Activated T-cell treated with anti-CD3 and anti-CD28 coated beads, Interleukin-2, amount 50 U/mL, for 72 hours (primary cell): ENCODE measurements around the gene GPS1. TPM values are rescaled to one million over a fixed set of nuclear protein-coding genes. Genes with fewer than 3 reads are reported as not detected.

Experiments used
- ATAC-seq, 2 donors: fragments of 150-1000 bp; cut with Tn5 transposase; replicated peaks in 1 of 2; 2 replicates each; pipeline ENCODE4 v1.10.0; 2021; ENCODE audit warnings: moderate library complexity in 2 of 2, mild to moderate bottlenecking in 1 of 2
- DNase-seq, 2 donors: peaks; one replicate each; pipeline ENCODE4 v3.0.0; 2021 to 2022; ENCODE audit warnings: mixed read lengths in 1 of 2
- H3K27ac Mint-ChIP-seq: one replicate; pipeline ENCODE4 v1.8.0; 2022; ENCODE audit warnings: mild to moderate bottlenecking, moderate library complexity, mixed read lengths
- H3K27me3 Mint-ChIP-seq: one replicate; pipeline ENCODE4 v1.8.0; 2022; ENCODE audit warnings: low read depth, mixed read lengths
- H3K36me3 Mint-ChIP-seq, 2 donors: one replicate each; pipeline ENCODE4 v1.8.0; 2022; ENCODE audit warnings: mixed read lengths in 2 of 2, mild to moderate bottlenecking in 1 of 2; ENCODE audit not compliant: insufficient read depth in 2 of 2
- H3K4me1 Mint-ChIP-seq: one replicate; pipeline ENCODE4 v1.8.0; 2022; ENCODE audit warnings: low read depth, mixed read lengths
- H3K4me3 Mint-ChIP-seq, 2 donors: one replicate each; pipeline ENCODE4 v1.8.0; 2022; ENCODE audit warnings: mild to moderate bottlenecking in 2 of 2, mixed read lengths in 2 of 2, moderate library complexity in 2 of 2
- H3K9me3 Mint-ChIP-seq, 2 donors: one replicate each; pipeline ENCODE4 v1.8.0; 2022; ENCODE audit warnings: mixed read lengths in 2 of 2
- total RNA-seq, 2 donors: library from RNA; stranded (reverse); gene quantifications; one replicate each; pipeline ENCODE4 v1.2.3, GENCODE V29; 2022

Gene GPS1
- total RNA-seq, 2 donors from 2014 or later = 55.1 to 73.5 TPM

- no peaks in the 10 kb centered on the region for H3K36me3 Mint-ChIP-seq
- H3K9me3 Mint-ChIP-seq = no peaks in the 10 kb centered on the region
- no peak for ATAC-seq
- no peak for DNase-seq
- H3K4me3 Mint-ChIP-seq = peak overlapping the region; percentile 88 to 94
- H3K27me3 Mint-ChIP-seq = no peaks in the 10 kb centered on the region
- H3K4me1 Mint-ChIP-seq = peaks cover 35% of the 10 kb centered on the region
- no peak overlapping the region for H3K27ac Mint-ChIP-seq
Measured at GRCh38 chr17:82104797-82105416, 53.2 kb downstream of the GPS1 start.

- H3K36me3 Mint-ChIP-seq = no peaks in the 10 kb centered on the region
- H3K4me3 Mint-ChIP-seq = peak overlapping the region; percentile 88 to 94
- peaks cover 37% of the 10 kb centered on the region for H3K4me1 Mint-ChIP-seq
- DNase-seq = no peak
- H3K27me3 Mint-ChIP-seq = no peaks in the 10 kb centered on the region
- no peaks in the 10 kb centered on the region for H3K9me3 Mint-ChIP-seq
- no peak for ATAC-seq
- no peak overlapping the region for H3K27ac Mint-ChIP-seq
Measured at GRCh38 chr17:82105417-82105881, 53.8 kb downstream of the GPS1 start.

- H3K9me3 Mint-ChIP-seq = no peaks in the 10 kb centered on the region
- no peaks in the 10 kb centered on the region for H3K36me3 Mint-ChIP-seq
- H3K27me3 Mint-ChIP-seq = no peaks in the 10 kb centered on the region
- peak overlapping the region; percentile 94 for H3K27ac Mint-ChIP-seq
- DNase-seq (peak; percentile 77 to 79), ATAC-seq (peak; percentile 89)
- peak overlapping the region; percentile 88 to 94 for H3K4me3 Mint-ChIP-seq
- peaks cover 40% of the 10 kb centered on the region for H3K4me1 Mint-ChIP-seq
Measured at GRCh38 chr17:82105882-82106687, 54.4 kb downstream of the GPS1 start.

- no peak for DNase-seq
- no peaks in the 10 kb centered on the region for H3K27me3 Mint-ChIP-seq
- H3K27ac Mint-ChIP-seq = peak overlapping the region; percentile 94
- H3K4me1 Mint-ChIP-seq = peaks cover 40% of the 10 kb centered on the region
- H3K9me3 Mint-ChIP-seq = no peaks in the 10 kb centered on the region
- no peaks in the 10 kb centered on the region for H3K36me3 Mint-ChIP-seq
- H3K4me3 Mint-ChIP-seq = peak overlapping the region; percentile 88 to 94
- ATAC-seq = no peak
Measured at GRCh38 chr17:82106688-82107305, 55.1 kb downstream of the GPS1 start.

Other genes starting within 250 kb of the GPS1 start
- under 1 TPM in 1 of 2 donors, not detected in 1; 0.17 TPM for gene GCGR, start 247.7 kb upstream of the GPS1 start, total RNA-seq
- gene MCRIP1, start 218.6 kb upstream of the GPS1 start, total RNA-seq = 10 to 100 TPM; 61.9 to 77.2 TPM
- not detected for gene PPP1R27, start 216.8 kb upstream of the GPS1 start, total RNA-seq
- gene P4HB, start 191.4 kb upstream of the GPS1 start, total RNA-seq = 100 to 1,000 TPM; 430 to 436 TPM
- gene ARHGDIA, start 180.6 kb upstream of the GPS1 start, total RNA-seq = 100 to 1,000 TPM; 369 to 410 TPM
- 100 to 1,000 TPM in 1 of 2 donors, 10 to 100 TPM in 1; 95.9 to 122 TPM for gene ALYREF, start 160.3 kb upstream of the GPS1 start, total RNA-seq
- 100 to 1,000 TPM in 1 of 2 donors, 10 to 100 TPM in 1; 78.5 to 106 TPM for gene ANAPC11, start 160.2 kb upstream of the GPS1 start, total RNA-seq
- gene NPB, start 149.7 kb upstream of the GPS1 start, total RNA-seq = under 1 TPM in 1 of 2 donors, not detected in 1; 0.19 TPM
- gene PCYT2, start 140.5 kb upstream of the GPS1 start, total RNA-seq = 10 to 100 TPM; 13.9 to 14.2 TPM
- 10 to 100 TPM; 42.2 to 44.2 TPM for gene SIRT7, start 133.7 kb upstream of the GPS1 start, total RNA-seq
- 10 to 100 TPM; 41.5 to 44.7 TPM for gene MAFG, start 124.2 kb upstream of the GPS1 start, total RNA-seq
- gene PYCR1, start 114.6 kb upstream of the GPS1 start, total RNA-seq = 100 to 1,000 TPM; 141 to 178 TPM
- not detected for gene MYADML2, start 104.7 kb upstream of the GPS1 start, total RNA-seq
- gene NOTUM, start 90.7 kb upstream of the GPS1 start, total RNA-seq = 1 to 10 TPM in 1 of 2 donors, under 1 TPM in 1; 0.76 to 1.4 TPM
- gene ASPSCR1, start 74.3 kb upstream of the GPS1 start, total RNA-seq = 10 to 100 TPM; 32.0 to 34.2 TPM
- gene CENPX, start 29.0 kb upstream of the GPS1 start, total RNA-seq = 10 to 100 TPM; 32.2 to 44.0 TPM
- gene LRRC45, start 28.6 kb upstream of the GPS1 start, total RNA-seq = 10 to 100 TPM; 11.8 to 15.4 TPM
- gene RAC3, start 20.2 kb upstream of the GPS1 start, total RNA-seq = 10 to 100 TPM in 1 of 2 donors, 1 to 10 TPM in 1; 8.5 to 13.1 TPM
- gene DCXR, start 14.2 kb upstream of the GPS1 start, total RNA-seq = 100 to 1,000 TPM; 114 to 125 TPM
- 10 to 100 TPM; 31.0 to 42.2 TPM for gene RFNG, start 87 bp upstream of the GPS1 start, total RNA-seq
- gene DUS1L, start 13.9 kb downstream of the GPS1 start, total RNA-seq = 100 to 1,000 TPM; 109 to 121 TPM
- gene FASN, start 46.3 kb downstream of the GPS1 start, total RNA-seq = 10 to 100 TPM; 90.5 to 91.2 TPM
- gene CCDC57, start 160.9 kb downstream of the GPS1 start, total RNA-seq = 10 to 100 TPM; 76.9 to 78.8 TPM
- 10 to 100 TPM; 42.8 to 74.5 TPM for gene SLC16A3, start 177.1 kb downstream of the GPS1 start, total RNA-seq
- gene CSNK1D, start 221.8 kb downstream of the GPS1 start, total RNA-seq = 100 to 1,000 TPM; 166 to 170 TPM